Measurements from ENCODE around the gene RNF152.

DNA sequence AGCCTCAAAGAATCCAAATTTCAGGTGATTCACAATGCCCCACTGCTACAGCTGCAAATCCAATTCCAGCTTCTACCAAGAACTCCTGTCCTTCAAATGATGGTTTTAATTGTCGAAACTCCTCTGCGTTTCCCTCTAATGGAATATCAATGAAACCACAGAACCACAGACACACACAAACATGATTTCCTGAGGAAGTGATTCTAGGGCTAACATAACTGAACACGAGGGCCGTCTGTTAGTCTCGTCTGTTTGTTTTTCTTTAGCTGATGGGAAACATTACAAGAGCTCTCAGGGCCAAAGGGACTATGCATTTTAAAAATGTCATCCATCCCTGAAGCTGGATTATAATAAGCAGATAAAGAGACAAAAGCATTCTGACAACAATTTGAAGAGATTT, 59.4 kb downstream of the RNF152 start:
- no peak for TF ChIP-seq MXI1 (IDR thresholded peaks at IDR 0.05; ENCODE audit: borderline replicate concordance, low read depth, low read length)
- TF ChIP-seq CTCF (conservative IDR thresholded peaks at IDR 0.05; ENCODE audit: low read depth, low read length), result no peak
- TF ChIP-seq RFX5 (IDR thresholded peaks at IDR 0.05; ENCODE audit: low read depth, low read length), result no peak
- TF ChIP-seq USF2 (IDR thresholded peaks at IDR 0.05; ENCODE audit: low read depth, low read length), result no peak
- TF ChIP-seq CEBPB (IDR thresholded peaks at IDR 0.05; ENCODE audit: low read depth, low read length), result no peak
- no peak for TF ChIP-seq SMC3 (IDR thresholded peaks at IDR 0.05; ENCODE audit: low read depth, low read length)
- TF ChIP-seq, protein P1, sequence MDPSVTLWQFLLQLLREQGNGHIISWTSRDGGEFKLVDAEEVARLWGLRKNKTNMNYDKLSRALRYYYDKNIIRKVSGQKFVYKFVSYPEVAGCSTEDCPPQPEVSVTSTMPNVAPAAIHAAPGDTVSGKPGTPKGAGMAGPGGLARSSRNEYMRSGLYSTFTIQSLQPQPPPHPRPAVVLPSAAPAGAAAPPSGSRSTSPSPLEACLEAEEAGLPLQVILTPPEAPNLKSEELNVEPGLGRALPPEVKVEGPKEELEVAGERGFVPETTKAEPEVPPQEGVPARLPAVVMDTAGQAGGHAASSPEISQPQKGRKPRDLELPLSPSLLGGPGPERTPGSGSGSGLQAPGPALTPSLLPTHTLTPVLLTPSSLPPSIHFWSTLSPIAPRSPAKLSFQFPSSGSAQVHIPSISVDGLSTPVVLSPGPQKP (IDR thresholded peaks at IDR 0.05; ENCODE audit: borderline replicate concordance, low read depth, low read length), result no peak
- no peak for TF ChIP-seq POLR2A (IDR thresholded peaks at IDR 0.05; ENCODE audit: low read depth, low read length)
- TF ChIP-seq RAD21 (IDR thresholded peaks at IDR 0.05; ENCODE audit: low read length), result no peak
- no peak for TF ChIP-seq MAFK (IDR thresholded peaks at IDR 0.05; ENCODE audit: low read depth, low read length)
- TF ChIP-seq RCOR1 (IDR thresholded peaks at IDR 0.05; ENCODE audit: insufficient replicate concordance, low read length), result no peak
- TF ChIP-seq BHLHE40 (IDR thresholded peaks at IDR 0.05; ENCODE audit: low read depth, low read length), result no peak
- no peak for TF ChIP-seq CHD1 (IDR thresholded peaks at IDR 0.05; ENCODE audit: low read depth, low read length)

Measured in IMR-90 (cell line).